HG02759 (cell line): ENCODE data around the gene TMEM222.

Experiments
- ATAC-seq: cut with Tn5 transposase; IDR thresholded peaks from one replicate; pipeline ENCODE4 v1.9.1; 2021; ENCODE audit warnings: mild to moderate bottlenecking, moderate library complexity; ENCODE audit not compliant: unreplicated experiment

The TMEM222 gene

GRCh38 chr1:27358038-27358927 is 36.3 kb downstream of the TMEM222 start:
- no peak for ATAC-seq

- ATAC-seq, result no peak
Observed at GRCh38 chr1:27358928-27359313, 37.0 kb downstream of the TMEM222 start.

GRCh38 chr1:27359822-27360158 is 37.8 kb downstream of the TMEM222 start:
- ATAC-seq, result no peak

DNA sequence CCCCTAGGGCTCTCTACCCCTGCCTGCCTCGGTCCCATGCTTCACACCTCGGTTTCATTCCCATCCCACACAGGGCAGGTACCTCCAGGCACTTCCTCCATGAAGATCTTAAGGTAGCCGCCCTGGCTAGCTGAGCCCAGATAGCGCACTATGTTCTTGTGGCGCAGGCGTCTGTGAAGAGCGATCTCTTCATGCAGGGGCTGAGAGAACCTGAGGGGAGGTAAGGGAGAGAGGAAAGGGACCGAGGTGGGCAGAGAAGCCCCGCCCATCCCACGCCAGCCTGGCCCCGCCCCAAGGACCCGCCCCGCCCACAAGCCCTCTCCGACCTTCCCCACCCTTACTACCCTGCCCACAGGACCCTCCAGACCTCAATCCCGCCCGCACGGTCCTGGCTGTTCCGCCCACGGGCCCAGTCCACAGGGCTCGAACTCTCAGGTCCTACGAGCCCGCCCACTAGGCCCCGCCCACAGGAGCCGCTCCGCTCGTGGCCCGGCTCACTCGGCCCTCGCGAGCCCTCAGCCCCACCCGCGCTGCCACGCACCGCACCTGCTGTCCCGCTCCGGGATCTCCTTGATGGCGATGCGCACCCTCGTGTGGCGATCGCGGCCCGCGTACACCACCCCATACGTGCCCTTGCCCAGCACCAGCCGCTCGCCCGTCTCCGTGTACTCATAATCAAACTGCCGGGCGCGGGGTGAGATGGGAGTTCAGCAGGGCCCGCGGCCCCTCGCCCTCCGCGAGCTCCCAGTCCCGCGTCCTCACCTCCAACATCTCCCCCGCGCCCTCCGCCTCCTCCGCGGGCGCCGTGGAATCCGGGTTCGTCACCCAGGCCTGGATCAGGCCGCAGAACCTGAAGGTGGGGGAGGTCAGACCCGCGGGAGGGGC is 38.4 kb downstream of the TMEM222 start:
- no peak for ATAC-seq

- ATAC-seq, result no peak
Observed at GRCh38 chr1:27361044-27361402, 39.1 kb downstream of the TMEM222 start.

DNA sequence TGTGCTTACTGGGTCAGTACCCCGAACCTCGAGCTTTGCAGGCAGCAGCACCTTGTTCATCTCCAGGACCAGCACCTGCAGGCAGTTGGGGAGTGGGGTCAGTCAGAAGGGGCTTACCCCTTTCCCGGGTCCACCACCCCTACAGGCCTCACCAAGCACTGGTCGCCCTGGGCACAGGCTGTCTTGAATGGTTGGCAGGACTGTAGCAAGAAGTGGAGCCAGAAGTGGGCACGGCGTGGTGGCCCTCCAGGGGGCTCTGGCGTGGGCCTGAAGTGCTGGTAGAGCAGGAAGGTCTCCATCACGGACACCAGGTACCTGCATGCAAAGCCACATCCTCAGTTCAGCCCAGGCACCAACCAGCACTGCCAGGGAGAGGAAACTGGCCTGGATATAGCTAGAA is 39.6 kb downstream of the TMEM222 start:
- ATAC-seq, result no peak

DNA sequence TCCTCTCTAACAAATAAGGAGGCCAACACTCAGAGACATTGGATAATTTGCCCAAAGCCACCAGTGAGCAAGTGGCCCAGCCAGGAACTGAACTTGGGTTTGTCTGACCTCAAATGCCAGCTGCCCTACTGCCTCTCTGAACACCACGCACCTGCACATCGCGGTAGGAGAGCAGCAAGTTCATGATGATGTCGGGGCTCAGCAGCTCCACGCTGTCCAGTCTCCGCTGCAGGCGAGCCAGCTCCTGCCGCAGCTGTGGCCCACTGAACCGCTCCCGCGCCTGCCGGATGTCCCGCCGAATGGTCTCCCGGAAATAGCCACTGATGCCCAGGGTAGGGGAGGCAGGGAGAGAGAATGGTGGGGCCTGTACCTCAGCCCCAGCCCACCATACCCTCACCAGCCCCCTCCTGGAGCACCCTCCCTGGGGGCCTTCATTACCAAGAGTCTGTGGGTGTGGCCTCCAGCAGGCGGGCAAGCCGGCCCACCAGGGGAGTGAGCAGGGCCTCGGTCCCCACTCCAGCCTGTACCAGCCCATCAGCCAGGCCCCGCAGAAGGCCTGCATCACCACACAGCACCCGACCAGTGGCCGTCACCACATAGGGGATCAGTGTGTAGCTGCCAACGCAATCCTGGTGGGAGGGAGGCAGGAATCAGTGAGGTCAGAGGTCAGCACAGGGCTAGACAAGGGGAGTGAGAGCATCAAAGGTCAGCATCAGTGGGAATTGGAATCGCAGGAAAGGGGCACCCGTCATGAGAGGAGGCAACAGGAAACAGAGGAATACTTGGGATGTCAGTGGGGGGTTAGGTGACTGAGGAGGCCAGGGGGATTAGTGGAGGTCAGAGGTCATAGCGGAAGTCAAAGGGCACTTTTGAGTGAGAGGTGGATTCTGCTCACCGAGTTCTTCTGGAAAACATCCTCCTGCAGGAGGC is 42.1 kb downstream of the TMEM222 start:
- no peak for ATAC-seq

DNA sequence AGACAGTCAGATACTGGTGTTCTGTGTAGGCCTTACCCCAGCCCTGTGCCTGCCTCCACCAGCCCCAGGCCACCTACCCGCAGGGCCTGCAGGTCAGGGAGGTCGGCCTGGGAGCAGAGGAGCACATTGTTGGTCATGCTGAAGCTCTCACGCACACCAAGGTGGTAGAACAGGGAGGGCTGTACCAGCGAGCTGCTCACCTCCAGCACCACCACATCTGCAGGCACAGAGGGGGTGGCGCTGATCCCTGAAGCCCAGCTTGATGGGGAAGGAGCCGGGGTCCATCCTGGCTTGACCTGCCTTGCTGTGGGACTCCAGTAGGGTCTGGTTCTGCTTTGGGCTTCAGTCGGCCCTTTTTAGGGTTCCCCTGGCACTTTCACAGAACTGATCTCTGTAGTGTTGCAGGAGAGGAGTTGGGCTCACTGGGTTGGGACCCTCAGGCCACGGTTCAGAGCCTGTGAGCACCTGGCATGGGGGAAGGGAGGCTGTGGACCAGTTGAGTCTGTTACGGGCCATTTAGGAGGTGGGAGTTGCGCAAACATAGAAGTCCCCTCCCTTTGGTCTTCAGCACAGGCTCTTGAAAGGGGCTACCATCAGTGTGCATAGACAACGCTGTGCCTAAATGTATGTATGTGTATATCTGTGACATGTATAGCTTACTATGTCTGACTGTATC is 42.9 kb downstream of the TMEM222 start:
- no peak for ATAC-seq

DNA sequence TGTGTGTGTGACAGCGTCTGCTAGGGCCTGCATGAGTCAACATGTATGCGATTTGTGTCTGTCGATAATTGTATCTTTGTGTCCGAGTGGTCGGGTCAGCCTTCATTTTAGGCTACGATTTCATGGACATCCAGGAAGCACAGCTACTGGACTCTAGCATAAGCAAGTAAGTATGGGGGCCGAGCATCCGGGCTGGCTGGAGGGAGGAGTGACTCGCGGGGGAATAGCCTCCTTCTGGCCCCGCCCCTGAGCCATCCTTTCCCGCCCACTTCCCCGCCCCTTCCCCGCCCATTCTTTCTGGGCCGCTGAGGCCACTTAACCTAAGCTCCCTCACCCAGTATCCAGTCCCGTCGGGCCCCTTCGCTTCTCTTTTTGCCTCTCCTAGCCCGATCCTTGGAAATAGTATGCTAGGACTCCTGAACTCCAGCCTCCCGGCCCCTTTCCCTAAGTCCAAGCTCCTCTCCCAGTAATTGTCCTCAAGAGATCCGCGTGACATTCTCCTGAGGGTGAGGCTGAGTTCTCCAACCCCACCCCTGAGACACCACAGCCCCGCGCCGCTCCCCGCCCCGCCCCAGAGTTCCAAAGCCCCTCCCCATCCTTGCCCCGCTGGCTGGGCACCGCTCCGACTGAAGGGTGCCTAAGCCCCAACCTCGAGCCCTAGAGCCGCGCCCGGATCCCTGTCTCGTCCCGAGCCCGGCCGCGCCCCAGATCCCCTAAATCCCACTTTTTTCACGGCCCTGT is 43.6 kb downstream of the TMEM222 start:
- peak; percentile 32 for ATAC-seq

DNA sequence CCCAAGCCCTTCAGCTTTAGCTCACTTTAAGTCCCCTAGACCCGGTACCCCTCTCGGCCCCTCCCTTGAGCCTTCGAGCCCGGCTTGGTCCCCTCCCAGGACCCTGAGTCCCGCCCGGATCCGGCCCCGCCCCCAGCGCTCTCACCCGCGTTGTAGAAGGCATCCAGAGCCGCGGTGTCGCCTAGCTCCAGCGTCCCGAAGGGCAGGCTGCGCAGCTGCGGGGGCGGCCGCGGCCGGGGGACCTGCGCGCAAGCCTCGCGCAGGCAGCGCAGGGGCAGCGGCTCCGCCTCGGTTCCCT is 44.1 kb downstream of the TMEM222 start:
- peak; percentile 44 for ATAC-seq

DNA sequence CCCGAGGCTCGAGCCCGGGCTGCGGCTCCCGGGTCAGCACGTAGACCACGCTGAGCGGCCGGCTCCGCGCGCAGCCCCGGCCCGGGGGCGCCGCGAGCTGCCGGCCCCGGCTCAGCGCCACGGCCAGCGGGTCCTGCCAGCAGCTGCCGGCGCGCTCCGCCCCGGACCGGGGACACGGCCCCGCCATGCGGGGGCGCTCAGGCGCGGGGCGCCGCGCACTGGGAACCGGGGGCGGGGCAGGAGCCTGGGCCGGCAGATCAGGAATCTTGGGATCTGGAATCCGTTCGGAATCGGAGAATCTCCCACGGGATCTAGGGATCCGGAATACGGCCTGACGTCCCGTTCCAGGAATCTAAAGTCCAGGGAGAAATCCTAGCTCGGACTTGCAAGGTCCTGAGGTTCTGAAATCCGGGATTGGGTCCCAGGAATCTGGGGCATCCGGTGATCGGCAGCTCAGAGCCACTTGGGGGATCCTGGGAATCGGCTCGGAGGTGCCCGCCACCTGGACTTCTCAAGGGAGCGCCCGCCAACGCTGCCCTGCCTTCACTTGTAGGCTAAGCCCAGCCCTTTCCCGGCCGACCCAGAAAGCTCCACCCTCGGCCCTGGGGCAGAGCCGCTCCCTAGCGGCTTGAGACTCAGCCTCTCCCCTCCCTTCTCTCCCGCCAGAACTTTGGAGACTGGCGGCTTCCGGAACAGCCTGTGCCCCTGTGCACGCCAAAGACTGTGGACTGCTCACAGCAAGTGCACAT is 44.6 kb downstream of the TMEM222 start, which contains the start of gene MAP3K6:
Gene MAP3K6, minus strand, starts transcription at position 551 of the 749 bp plus-strand sequence. Its CDS starts 364 bp downstream, at position 187.
- peak; percentile 46 for ATAC-seq

DNA sequence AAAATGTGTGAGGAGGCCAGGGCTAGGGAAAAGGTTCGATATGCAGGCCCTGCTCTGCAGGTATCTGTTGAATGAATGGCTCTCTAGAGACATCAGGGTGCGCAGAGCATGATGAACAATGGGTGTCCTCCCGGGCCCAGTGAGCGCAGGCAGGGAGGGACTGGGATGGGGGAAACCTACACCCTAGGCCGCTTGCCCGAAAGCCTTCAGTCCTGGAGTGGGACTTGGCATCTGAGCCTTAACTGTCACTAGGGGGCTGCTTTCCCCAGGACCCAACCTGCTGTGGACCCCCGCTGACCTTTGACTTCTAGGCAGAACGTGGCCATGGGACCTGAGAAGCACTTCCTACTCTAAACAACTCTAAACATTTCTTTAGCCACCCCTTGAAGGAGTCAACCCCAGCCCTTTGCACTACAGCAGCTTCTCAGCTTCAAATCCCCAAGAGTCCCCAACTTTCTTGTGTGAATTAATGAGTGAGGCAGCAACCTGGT is 45.2 kb downstream of the TMEM222 start:
- no peak for ATAC-seq

DNA sequence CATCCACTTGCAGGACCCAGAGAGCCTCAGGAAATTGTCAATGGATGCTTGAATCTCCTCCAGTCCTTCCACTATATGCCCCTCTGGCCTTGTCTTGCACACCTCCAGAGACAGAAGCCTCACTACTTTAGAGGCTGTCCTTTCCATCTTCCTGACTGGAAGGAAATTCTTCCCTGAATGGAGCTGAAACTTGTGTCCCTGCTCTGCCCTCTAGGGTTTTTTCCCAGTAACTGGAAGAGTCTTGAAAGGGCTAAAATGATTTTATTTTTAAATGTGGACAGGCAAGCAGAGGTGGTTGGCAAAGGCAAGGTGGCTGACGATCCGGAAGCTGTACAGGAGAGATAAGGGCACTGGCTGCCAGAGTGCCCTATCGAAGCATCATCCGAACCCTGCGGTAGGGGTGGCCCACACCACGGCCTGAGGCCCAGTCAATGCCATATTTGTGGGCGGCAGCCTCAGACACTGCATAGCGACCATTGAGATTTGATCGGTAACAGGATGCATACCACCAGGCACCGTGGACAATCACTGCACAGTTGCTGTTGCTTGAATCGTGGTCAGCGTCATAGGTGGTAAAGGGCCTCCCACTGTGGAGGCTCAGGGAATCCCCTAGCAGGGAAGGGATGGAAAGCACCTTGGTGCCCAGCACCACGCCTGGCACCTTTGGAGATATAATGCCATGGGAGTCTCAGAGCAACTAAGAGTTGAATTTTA is 47.1 kb downstream of the TMEM222 start:
- no peak for ATAC-seq

GRCh38 chr1:27372022-27372807 is 50.3 kb downstream of the TMEM222 start:
- ATAC-seq, result no peak

DNA sequence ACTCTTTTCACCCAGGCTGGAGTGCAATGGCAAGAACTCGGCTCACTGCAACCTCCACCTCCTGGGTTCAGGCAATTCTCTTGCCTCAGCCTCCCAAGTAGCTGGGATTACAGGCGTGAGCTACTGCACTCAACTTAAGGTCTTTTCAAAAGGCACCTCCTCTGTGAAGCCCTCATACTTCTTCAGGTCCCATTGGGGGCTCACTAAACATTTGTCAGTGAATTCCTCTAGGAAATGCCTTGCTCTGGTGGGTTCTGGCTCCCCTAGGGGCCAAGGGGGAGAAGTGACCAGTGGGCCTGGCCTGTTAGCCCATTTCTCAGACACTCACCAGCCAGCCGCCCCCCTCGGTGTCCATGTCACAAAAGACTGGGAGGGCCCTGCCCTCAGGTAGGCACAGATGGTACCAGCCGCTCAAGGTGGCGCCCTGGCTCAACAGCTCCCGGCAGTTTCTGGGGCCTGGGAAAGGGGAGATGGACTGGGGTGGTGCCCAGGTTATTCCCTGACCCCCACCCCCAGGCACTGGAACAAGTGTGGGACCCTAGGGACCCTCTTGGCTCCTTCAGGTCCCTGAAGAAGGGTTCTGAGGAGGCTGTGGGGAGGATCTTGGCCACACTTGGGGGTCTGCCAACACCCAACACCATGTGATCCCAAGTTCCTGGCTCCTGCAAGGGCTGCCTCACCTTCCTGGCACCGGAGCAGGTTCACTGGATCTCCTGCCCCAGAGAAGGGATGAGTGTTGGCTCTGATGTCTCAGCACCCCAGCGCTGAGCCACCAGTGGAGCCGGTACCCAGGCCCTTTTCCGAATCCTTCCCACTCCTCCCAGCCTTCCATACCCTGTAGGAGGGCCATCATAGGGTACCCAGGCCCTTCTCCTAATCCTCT is 51.1 kb downstream of the TMEM222 start:
- no peak for ATAC-seq

GRCh38 chr1:27374362-27375086 is 52.6 kb downstream of the TMEM222 start, which contains the start of gene FCN3:
Gene FCN3 (minus strand): TSS chr1:27374824. CDS start chr1:27374818, 6 bp downstream.
- no peak for ATAC-seq
